Activated CD4-positive, alpha-beta T cell treated with anti-CD3 and anti-CD28 coated beads, Interleukin-2, amount 50 U/mL, for 4 hours (primary cell): ENCODE data around the gene RBM44.
"Not testable (repeated sequence)": the region's sequence is repeated elsewhere in the genome, so short reads cannot be mapped to it uniquely, and the experiment has no call there.

Experiments used
- DNase-seq, 2 experiments: peaks; one replicate each; pipeline ENCODE4 v3.0.0-alpha.2; 2020

The RBM44 gene

DNA sequence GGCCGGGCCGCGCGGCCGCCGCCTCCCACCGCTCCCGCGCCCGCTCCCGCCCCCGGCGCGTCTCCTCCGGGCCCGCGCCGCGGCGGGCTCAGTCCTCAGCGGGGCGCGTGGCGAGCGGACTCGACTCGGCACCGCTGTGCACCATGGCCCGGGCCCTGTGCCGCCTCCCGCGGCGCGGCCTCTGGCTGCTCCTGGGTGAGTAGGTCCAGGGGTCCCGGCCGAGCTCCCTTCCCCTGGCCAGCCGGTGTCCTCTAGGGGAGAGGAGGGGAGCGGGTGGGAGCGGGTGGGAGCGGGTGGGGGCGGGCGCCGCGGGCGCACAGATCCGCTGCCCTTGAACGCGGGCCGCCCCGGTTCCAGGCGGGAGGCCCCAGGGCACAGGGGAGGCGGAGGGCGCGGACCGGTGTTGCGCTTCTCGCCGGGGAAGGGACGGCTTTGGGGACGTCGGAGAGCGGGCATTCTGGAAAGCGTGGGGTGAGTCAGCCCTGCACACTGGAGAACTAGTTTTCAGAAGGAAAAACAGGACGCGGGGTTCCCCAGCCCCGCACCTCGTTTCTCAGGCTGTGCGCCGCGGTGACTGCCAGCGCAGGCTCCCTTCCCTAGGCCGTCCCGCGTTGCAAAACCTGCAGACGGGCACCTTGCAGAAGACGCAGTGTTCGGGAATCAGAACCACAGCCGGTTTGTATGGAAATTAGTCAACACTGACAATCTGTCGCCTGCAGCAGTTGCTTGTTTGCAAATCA, 61.1 kb downstream of the RBM44 start, which contains the start of gene RAMP1:
RAMP1 (plus strand) TSS at position 91 of the 740 bp plus-strand sequence; CDS start at position 144, 53 bp downstream.
- DNase-seq = no peak

DNA sequence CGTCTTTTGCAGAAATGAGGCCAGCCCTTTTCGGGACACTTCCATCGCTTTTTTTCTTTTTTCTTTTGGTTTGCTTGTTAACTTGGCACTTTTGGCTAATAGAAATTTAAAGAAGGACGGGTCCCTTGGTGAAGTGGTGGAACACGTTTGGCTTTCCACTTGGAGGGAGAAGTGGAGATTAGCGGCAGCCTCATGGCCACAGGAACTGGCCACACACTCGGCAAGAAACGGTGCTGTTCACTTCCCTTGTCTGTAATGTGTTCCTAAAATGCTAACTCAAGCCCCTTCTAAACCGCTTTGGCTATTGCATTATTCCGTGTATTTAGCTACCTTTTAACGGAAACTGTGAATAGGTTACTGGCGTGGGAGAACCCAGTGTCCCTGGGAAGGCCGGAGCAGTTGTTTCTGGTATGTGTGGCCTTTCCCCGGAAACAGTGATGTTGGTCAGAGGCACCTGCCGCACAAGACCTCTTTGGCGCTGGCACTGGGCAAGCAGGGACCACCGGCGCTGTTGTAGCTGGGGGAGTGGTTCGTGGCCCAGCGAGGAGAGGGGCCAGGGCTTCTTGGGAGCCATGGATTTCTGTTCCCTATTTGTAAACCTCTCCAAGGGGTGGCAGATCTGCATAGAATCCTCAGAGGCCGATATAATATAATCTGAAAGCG, 61.8 kb downstream of the RBM44 start:
- no peak for DNase-seq

DNA sequence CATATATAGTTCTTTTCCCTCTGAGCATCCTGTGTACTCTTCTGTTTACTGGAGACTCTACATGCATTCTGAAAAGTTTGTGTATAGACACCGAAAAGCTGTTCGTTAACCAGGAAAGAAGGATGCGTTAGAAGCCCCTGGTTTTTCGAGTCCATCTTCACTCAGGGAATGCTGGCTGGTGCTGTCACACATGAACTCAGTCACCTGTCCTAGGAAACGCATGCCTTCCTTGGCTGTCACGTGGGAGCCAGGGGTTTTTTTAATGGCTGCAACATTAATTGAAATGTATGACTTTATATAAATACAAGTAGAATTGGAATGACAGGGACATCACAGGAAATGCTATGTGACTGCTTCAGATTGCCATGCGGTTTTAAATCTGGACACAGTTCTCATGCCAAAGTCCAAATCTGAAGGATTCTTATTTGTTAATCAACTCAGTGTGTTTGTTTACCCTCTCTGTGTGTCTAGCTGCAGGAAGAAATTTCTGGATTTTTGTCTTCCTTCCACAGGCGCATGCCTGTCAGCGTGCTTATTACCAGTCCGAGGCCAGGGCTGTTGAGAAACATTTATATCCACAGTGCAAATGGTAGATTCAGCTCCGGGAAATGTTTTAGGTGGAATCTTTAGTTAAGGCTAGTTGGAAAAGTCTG, 63.4 kb downstream of the RBM44 start:
- DNase-seq = no peak

DNA sequence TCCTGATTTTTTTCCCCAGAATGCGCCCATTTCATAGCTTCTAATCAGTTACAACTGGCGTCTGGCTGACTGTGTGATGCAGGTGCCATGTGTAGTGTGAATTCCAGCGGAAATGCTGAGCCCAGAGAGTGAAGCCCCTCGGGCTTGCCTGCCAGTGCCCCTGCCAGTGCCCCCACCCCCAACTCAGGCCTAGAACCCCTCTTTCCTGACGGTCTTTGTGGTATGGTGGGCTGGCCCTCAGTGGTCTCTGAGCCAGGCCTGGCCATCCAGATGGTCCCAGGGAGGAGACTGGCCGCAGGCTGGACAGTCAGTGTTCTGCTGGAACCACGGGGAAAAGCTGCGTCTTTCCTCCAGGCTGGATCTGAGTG, 63.9 kb downstream of the RBM44 start:
- no peak for DNase-seq

DNA sequence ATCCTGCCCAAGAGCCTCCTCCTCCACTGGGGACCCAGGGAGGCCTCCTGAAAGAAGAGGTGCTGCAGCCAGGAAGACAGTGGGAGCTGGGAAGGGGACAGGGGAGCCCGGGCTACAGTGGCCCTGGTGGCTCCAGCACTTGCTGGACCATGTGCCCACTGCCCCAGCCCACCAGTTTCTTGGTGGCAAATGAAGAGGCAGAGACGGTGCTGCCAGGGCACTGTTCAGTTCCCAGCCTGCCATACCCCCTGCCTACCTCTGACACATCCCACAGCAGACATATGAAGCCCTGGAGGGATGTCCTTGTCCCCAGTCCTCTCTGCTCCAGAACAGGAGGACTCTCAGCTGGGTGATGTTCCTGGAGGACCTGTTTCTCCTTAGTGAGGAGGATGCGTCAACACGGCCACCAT, 64.5 kb downstream of the RBM44 start:
- DNase-seq = no peak

DNA sequence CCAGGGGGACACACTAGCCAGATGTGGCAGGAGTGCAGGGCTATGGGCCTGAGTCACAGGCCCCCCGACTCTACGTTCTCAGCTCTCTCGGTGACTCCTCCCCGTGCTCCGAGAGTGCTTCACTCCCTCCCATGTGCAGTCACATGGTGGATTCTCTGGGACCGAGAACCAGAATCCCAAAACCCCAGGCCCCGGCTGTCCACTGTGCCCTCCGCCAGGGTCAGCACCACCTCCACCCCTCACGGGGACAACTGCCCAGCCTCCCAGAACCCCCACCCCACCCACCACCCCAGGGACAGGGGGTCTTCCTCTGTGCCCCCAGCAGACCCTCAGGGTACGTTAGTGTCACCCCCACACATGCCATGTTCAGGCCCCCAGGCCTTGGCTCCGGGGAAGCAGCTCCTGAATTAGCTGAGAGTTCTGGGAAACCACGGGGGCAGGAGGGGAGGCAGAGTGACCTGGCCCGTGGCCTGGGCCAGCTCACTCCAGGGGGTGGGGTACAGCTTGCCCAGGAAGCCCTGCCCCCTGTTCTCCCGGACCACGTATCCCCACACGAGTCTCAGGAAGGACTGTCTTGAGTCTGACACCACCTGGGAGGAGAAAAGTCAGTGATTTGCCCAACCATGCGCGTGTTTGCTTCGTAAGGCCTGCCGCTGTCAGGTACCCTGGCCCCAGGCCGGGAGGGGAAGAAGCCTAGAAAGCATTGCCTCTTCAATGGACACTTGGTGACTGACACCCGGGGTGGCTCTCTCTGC, 65.3 kb downstream of the RBM44 start:
- DNase-seq = no peak

DNA sequence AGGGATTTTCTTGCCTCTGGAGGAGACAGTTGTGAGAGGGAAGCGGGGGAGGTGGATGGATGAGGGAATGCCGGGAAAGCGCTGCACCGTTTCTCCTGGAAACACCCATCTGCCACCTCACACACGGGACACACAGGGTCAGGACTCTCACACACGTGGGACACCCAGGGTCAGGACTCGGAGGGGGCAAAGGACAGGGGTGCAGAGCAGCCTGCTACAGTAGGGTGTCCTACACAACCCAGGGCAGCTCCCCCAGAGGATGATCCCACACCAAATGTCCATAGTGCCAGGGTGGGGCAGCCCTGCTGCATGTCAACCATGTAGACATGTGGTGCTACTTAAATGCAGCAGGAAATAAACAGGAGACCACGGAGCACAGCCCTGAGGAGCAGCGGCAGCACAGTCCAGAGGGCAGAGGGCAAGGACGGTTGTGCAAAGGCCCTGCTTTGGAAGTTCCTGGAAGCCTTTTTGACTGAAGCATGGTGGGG, 65.9 kb downstream of the RBM44 start:
- DNase-seq = no peak

DNA sequence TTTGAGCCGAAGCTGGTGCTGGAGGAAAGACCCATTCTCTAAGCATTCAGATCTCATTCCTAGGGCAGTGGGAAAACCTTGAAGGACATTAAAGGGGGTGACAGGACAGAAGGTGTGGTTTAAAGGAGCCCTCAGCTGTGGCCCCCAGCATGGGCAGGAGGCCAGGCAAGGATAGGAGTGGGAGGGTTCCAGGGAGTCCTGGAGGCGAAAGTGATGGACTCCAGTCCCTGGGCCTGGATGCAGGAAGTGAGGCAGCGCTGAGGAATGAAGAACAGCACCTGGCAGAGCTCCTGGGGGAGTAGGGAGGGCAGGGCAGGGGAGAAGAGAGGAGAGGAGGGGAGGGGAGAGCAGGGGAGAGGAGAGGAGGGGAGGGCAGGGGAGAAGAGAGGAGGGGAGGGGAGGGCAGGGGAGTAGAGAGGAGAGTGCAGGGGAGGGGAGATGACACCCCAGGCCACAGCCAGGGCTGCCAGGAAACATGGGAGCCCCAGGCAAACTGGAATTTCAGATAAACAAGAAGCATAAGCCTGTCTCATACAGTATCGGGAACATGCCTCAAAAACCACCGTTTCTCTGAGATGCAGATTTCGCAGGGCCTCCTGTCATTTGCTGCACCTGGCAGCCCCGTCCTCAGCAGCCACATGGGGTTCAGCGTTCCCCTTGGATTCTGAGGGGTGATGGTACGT, 66.5 kb downstream of the RBM44 start:
- DNase-seq = no peak

DNA sequence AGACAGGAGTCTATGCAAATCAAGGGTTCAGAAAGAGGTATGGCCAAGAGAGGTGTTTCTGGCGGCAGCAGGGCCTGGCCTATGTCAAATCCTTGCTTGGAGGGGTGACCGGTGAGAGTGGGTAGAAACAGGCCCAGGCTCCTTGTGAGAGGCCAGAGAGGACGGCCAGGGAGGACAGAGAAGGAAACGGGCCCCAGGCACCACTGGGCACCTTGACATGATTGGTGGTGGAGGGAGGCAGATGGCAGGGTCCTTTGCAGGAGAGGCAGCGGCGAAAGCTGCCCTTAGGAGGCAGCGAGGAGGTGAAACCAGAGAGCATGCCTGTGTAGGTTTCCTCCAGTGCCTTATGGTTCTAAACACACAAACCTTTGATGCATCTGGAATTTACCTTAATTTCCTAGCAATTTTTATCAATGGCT, 67.1 kb downstream of the RBM44 start:
- DNase-seq = no peak

DNA sequence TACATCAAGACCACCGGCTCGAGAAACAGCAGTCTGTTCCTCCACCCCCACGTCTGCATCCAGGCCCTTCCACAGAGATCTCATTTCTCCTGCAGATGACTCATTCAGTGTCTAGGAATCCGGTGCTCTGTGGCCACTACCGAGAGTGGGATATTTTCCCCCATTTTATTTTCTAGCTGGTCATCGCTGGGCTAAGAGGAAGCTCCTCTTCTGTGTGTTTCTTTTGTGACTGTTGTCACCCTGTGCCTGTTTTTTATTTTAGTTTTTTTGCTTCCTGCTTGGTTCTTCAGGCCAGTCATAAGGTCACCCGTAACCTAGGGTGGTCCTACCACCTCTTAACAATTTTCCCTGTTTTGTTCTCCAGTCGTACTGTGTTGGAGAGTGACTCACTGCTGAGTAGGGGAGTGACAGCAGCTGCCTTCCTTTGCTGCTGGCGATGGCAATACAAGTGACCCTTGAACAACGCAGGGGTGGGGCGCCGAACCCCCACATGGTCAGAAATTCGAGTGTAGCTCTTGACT, 67.6 kb downstream of the RBM44 start:
- no peak for DNase-seq

DNA sequence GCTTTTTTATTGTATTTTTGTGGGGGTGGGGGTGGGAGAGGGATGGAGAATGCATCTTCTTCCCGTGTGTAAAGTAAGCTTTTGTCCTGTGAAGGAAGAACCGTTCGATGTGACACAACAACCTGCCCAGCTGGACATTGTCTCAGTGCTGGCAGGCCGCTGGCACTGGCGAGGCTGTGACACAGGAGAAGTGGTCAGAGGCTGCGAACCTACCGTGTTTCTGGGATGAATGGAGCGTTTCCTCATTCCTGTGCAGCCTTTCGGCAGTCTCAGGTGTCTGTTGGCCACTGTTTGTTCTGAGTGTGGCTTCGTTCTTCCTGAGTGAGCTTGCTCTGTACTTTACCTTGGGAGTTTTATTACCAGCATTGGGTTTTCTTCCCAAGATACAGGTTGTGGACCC, 68.9 kb downstream of the RBM44 start:
- DNase-seq = no peak

DNA sequence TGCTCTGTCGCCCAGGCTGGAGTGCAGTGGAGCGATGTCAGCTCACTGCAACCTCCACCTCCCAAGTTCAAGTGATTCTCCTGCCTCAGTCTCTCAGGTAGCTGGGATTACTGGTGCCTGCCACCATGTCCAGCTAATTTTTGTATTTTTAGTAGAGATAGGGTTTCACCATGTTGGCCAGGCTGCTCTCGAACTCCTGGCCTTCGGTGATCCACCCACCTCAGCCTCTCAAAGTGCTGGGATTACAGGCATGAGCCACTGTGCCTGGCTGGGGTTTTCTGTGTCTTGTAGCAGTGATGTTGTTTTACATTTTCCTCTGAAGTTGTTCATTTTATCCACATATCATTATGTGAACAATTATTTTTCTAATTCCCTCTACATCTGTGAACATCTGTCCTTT, 69.5 kb downstream of the RBM44 start:
- not testable (repeated sequence) for DNase-seq

DNA sequence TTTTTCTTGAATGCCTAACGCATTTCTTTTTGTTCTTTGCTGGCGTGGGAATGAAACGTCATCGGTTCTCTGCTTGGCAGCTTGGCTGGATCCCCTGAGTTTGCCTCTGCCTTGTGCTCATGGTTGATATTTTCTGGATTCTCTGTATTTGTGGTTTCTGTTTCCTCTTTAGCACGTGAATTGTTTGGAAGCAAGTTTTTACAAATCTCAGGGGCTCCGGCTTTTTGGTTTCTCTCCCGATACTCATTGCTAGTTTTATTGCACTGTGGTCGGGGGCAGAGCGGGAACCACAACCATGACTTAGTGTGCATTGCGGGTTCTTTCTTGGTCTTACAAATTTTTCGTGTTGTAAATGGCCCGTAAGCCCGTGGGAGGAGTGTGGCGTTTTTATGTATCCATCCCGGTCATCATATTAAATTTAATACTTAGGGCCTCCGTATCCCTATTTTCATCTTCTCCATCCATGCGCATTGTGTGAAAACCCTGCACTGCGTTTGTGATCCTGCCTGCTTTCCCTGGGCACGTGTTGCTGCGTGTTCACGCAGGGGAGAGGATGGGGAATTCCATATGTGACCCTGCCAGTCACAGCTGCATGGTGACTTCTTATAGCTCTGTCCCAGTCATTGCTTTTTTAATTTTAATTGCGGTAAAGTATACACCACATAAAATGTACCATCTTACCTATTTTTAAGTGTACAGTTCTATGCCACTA, 70.2 kb downstream of the RBM44 start:
- DNase-seq = no peak

DNA sequence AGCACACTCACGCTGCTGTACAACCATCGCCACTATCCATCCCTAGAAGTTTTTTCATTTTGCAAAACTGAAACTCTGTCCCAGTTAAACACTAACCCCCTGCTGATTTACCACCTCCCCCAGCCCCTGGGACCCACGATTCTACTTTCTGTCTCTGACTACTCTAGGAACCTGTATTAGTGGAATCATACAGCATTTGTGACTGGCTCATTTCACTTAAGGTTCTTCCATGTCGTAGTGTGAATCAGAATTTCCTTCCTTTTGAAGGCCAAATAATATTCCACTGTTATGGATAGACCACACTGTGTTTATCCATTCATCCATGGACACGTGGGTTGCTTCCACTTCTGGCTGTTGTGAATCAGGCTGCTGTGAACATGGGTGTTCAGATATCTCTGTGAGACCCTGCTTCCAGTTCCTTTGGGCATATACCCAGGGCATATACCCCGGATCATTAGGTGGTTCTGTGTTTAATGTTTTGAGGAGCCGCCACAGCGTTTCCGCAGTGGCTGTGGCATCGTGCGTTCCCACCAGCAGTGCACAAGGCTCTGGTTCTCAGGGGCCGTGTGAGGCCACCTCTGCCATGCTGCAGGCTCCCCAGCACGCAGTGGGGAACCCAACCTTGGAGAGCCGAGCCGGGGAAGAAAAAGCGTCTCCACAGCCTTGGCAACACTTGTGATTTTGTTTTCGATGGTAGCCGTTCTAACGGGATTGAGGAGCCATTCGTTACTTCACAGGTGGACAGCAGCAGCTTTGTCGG, 70.9 kb downstream of the RBM44 start:
- DNase-seq = no peak

DNA sequence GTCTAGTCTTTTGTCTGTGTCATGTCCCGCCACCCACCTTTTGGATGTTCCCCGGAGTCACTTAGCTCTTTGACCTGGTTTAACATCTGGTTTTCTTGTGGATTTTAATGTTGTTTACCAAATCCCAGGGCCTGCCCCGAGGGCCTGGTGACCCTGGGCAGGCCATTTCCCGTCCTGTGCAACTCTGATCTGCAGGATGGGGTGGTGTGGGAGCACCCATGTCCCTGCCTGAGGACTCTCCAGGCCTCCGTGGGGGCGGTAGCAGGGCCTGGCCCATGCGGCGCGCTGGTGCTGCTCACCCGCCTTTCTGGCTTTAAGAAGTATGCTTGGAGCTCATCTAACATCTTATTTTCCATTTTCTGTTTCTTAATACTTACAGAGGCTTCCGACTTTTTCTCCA, 71.5 kb downstream of the RBM44 start:
- no peak for DNase-seq

DNA sequence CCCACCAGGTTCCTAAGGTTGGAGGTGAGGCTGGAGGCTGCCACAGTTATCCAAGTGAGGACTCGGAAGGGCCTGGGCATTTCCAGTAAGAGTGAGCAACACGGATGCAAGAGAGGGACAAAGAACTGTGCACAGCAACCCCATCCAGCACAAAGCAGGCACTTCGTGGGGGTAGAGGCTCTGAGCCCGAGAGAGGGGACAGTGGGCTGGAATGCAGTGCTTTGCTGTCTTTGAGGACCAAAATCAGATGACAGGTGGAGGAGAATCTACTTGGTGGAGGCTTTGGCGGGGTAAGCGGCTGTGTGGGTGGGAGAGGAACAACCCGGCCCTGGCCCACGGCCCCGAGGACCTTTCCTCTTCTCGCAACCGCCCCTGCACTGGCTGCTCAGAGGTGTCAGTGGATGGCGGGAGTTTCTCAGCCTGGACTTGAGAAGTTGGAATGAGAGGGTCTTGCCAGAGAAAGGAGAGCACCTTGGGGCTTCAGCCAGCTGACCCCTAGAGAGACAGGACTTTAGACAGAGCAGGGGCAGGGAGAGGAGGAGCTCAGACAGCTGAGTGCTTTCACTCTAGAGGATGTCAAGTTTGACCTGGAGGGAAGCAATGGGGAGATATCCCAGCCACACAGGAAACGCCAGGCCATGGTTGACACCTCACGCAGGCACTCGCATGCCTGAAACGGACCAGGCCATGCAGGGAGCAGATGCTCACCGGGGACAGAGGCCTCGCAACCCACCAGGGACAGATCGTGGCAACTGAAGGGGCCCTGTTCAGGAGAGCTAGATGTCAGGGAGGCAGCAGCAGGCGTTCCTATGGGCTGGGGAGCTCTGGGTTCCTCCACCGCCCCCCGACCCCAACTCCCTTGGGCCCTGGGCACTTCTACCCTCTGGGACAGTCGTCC, 72.4 kb downstream of the RBM44 start:
- no peak for DNase-seq

DNA sequence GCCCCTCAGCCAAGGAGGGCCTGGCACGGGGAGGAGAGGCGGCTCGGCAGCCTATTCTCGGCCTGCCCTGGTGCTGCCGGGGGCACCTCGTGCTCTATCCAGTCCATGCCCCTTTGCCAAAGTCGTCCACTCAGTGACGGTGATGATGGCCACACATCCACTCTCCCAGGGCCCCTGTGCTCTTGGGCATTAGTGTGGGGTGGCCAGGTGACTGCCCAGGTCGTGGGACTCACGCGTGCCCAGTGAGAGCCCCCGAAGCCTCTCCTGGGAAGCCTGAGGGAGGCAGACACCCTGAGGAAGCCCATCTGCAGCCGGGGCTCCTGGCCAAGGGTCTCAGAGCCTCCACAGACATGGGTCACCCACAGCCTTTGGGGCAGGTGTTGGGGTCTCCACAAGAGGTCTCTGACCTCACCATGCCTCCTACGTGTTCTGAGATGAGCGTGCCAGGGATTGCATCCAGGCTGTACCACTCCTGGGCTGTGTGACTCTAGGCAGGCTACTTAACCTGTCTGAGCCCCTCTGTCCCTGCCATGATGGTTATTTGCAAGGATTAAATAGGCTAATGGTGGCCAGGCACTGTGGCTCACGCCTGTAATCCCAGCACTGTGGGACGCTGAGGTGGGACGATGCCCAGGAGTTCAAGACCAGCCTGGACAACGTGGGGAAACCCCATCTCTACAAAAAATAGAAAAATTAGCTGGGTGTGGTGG, 73.8 kb downstream of the RBM44 start:
- no peak for DNase-seq

DNA sequence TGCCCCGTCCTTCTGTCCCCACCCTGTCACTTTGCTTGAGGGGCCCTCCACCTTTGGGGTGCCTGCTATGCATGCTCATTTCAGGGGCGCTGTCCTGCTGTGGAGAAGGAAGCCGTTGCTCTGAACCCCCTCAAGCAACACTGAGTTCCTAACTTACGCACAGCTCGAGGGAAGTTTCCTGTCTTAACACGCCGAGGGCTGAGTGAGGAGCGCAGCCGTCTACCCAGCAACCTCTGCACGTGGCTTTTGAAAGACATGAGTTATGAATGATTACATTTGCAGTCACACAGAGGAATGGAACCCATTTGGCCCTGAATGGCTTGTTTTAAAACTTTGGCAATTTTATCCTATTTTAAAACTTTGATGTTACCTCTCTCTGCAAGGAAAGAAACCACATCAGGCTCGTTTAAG, 74.8 kb downstream of the RBM44 start:
- DNase-seq = no peak

DNA sequence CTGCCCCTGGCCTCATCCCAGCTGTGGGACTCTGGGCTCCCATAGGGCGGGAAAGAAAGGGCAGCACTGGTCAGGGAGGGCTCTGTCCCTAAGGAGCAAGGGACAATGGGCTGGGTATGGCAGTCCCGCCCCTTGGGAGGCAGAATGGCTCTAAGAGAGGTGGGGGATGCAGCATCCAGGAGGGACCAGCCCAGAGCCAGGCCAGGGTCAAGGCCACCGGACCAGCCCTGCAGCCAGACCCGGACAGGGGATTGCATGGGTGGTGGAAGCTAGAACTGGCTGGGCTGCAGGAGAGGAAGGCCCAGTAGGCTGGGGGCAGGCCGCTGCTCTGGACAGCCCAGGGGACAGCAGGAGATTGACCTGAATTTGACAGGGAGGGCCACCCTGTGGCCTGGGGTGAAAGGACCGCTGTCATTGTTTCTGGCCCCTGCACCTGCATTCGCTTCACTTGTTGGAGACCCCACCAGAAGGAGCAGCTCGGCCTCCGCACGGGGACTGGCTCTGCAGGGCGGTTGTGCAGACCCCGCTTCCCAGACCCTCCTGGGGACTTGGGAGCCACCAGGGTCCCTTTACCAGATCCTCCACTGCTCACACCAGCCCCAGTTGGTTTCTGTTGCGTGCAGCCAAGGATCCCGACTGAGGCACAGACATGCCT, 75.4 kb downstream of the RBM44 start:
- no peak for DNase-seq
